ENCODE results near the gene TFRC.

Gene TFRC

DNA sequence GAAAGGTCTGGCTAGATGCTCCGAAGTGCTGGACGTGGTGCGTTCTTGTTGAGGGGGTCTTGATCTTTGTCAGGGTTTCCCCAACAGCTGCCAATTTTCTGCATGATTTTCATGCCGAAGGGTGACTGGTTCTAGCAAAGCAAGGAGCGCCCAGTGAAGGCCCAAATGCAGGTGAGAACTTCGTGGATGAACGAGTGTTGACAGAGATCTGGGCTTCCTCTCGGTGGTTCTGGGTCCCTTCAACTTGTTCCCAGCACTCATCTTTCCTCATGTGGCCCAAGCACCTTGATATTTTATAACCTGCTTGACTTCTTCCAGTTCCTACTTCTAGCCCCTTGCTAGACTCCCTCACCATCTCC, 40.8 kb upstream of the TFRC start:
- no peaks in the 10 kb centered on the region for H3K27me3 ChIP-seq (ENCODE audit: control insufficient read depth, insufficient read depth, low read length)
- H3K36me3 ChIP-seq (ENCODE audit: control insufficient read depth, insufficient read depth, low read length): no peaks in the 10 kb centered on the region
- no peaks in the 10 kb centered on the region for H3K4me1 ChIP-seq
- TF ChIP-seq, protein P1, sequence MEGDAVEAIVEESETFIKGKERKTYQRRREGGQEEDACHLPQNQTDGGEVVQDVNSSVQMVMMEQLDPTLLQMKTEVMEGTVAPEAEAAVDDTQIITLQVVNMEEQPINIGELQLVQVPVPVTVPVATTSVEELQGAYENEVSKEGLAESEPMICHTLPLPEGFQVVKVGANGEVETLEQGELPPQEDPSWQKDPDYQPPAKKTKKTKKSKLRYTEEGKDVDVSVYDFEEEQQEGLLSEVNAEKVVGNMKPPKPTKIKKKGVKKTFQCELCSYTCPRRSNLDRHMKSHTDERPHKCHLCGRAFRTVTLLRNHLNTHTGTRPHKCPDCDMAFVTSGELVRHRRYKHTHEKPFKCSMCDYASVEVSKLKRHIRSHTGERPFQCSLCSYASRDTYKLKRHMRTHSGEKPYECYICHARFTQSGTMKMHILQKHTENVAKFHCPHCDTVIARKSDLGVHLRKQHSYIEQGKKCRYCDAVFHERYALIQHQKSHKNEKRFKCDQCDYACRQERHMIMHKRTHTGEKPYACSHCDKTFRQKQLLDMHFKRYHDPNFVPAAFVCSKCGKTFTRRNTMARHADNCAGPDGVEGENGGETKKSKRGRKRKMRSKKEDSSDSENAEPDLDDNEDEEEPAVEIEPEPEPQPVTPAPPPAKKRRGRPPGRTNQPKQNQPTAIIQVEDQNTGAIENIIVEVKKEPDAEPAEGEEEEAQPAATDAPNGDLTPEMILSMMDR (IDR thresholded peaks at IDR 0.05): no peak
- no peaks in the 10 kb centered on the region for H3K79me2 ChIP-seq
- no peak overlapping the region for H3K4me3 ChIP-seq (ENCODE audit: low read depth, low read length)
- H3K9ac ChIP-seq: no peak overlapping the region
- no peak overlapping the region for H3K27ac ChIP-seq
- H2AFZ ChIP-seq: no peak overlapping the region
- no peak overlapping the region for H3K4me2 ChIP-seq (ENCODE audit: low read length)
- no peaks in the 10 kb centered on the region for H3K9me3 ChIP-seq (ENCODE audit: control insufficient read depth, low read length)

- TF ChIP-seq, protein P1 (IDR thresholded peaks at IDR 0.05): no peak
- no peak overlapping the region for H2AFZ ChIP-seq
- no peak overlapping the region for H3K4me2 ChIP-seq (ENCODE audit: low read length)
- no peaks in the 10 kb centered on the region for H3K27me3 ChIP-seq (ENCODE audit: control insufficient read depth, insufficient read depth, low read length)
- no peaks in the 10 kb centered on the region for H3K79me2 ChIP-seq
- H3K4me1 ChIP-seq: no peaks in the 10 kb centered on the region
- H3K36me3 ChIP-seq (ENCODE audit: control insufficient read depth, insufficient read depth, low read length): no peaks in the 10 kb centered on the region
- no peak overlapping the region for H3K4me3 ChIP-seq (ENCODE audit: low read depth, low read length)
- no peaks in the 10 kb centered on the region for H3K9me3 ChIP-seq (ENCODE audit: control insufficient read depth, low read length)
- H3K27ac ChIP-seq: no peak overlapping the region
- no peak overlapping the region for H3K9ac ChIP-seq
Observed at GRCh38 chr3:196122021-196122687, 40.3 kb upstream of the TFRC start.

DNA sequence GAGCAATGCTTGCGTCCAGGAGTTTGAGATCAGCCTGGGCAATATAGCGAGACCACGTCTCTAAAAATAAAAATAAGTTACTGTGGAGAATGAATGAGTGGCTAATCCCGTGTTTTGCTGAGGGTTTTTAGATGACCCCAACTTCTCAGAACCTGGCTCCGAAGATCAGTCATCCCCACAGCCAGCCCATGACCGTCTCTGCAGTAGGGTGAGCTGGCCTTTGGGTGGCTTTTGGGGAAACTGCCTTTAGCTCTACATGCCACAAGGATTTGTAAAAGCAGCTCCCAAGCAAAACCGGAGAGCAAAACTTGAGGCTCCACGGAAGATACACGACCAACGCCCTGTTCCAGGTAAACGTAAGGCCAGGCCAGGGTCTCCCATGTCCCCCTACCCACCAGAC, 39.2 kb upstream of the TFRC start:
- H3K36me3 ChIP-seq (ENCODE audit: control insufficient read depth, insufficient read depth, low read length): no peaks in the 10 kb centered on the region
- no peak overlapping the region for H3K9ac ChIP-seq
- H3K4me2 ChIP-seq (ENCODE audit: low read length): no peak overlapping the region
- TF ChIP-seq, protein P1 (IDR thresholded peaks at IDR 0.05): no peak
- no peak overlapping the region for H2AFZ ChIP-seq
- H3K27ac ChIP-seq: no peak overlapping the region
- H3K79me2 ChIP-seq: no peaks in the 10 kb centered on the region
- no peak overlapping the region for H3K4me3 ChIP-seq (ENCODE audit: low read depth, low read length)
- H3K4me1 ChIP-seq: no peaks in the 10 kb centered on the region
- H3K27me3 ChIP-seq (ENCODE audit: control insufficient read depth, insufficient read depth, low read length): no peaks in the 10 kb centered on the region
- no peaks in the 10 kb centered on the region for H3K9me3 ChIP-seq (ENCODE audit: control insufficient read depth, low read length)

DNA sequence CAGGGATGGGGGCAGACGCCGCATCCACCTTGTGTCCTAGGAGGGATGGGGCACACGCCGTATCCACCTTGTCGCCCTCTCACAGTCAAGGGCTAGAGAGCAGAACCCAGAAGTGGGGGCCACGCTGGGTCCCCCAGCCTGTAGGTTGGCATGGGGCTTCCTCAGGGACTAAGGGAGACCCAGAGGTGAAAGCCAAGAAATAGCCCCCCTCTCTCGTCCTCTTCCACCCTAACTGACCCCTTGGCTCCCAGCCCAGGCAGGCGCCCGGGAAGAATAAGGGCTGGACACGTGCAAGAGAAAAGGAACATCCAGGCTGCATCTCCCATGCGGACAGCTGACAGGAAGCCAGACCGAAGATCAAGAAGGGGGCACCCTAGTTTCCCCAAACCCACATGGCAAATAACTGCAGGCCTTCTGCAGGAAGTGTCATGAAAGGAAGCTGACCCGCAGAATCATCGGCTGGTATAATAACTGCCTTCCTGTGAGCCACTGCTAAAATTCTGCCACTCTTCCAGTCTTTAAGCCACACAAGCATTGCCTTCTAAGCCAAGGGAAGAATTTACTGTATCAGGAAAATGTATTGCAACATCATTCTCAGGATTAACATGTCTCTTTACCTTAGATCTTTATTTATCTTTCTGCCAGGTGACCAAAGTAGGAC, 38.5 kb upstream of the TFRC start:
- H3K27ac ChIP-seq: no peak overlapping the region
- no peaks in the 10 kb centered on the region for H3K79me2 ChIP-seq

More for the DNA sequence above, 38.5 kb upstream of the TFRC start:
- Histone ChIP-seq H3K36me3 (ENCODE audit: control insufficient read depth, insufficient read depth, low read length) (no peaks in the 10 kb centered on the region), H2AFZ (no peak overlapping the region), H3K4me3 (ENCODE audit: low read depth, low read length) (no peak overlapping the region), H3K27me3 (ENCODE audit: control insufficient read depth, insufficient read depth, low read length) (no peaks in the 10 kb centered on the region), H3K4me2 (ENCODE audit: low read length) (no peak overlapping the region), H3K4me1 (no peaks in the 10 kb centered on the region), H3K9ac (no peak overlapping the region), H3K9me3 (ENCODE audit: control insufficient read depth, low read length) (no peaks in the 10 kb centered on the region)
- TF ChIP-seq, protein P1 (IDR thresholded peaks at IDR 0.05): no peak

All from parathyroid adenoma (tissue), 2 donors.